C4-2B (cell line): ENCODE measurements around the gene HIPK1.

Source experiments
- H3K27ac ChIP-seq: fragments of 450-650 bp; 2 replicates; pipeline ENCODE4 v1.5.1; 2017
- ZFX ChIP-seq: fragments of 450-650 bp; IDR thresholded peaks from 2 replicates; pipeline ENCODE4 v1.6.1; 2017
- TF ChIP-seq, protein P1 (sequence below): fragments of 450-650 bp; conservative IDR thresholded peaks from 2 replicates; pipeline ENCODE4 v1.5.1; 2017; ENCODE audit warnings: mild to moderate bottlenecking

HIPK1 gene

DNA sequence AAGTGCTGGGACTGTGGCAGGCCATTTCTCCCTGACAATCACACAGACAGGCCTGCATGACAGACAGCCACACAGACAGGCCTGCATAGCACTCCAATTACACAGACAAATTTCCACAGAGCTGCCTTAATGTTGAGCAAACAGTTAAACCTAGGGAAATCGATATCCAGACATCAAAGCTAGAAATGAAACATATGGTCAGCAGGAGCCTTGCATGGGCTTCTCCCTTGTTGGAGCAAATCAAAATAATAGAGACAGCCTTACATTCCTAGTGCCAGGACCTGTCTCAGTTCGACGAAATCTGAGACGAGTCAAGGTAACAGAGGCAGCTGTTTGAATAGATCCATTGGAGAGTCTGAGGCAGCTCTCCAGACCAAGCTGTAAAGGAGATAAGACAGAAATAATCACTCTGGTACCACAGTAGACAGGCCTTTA lies 92.6 kb downstream of the HIPK1 start:
- H3K27ac ChIP-seq, result no peak overlapping the region
- no peak for TF ChIP-seq ZFX
- TF ChIP-seq, protein P1, sequence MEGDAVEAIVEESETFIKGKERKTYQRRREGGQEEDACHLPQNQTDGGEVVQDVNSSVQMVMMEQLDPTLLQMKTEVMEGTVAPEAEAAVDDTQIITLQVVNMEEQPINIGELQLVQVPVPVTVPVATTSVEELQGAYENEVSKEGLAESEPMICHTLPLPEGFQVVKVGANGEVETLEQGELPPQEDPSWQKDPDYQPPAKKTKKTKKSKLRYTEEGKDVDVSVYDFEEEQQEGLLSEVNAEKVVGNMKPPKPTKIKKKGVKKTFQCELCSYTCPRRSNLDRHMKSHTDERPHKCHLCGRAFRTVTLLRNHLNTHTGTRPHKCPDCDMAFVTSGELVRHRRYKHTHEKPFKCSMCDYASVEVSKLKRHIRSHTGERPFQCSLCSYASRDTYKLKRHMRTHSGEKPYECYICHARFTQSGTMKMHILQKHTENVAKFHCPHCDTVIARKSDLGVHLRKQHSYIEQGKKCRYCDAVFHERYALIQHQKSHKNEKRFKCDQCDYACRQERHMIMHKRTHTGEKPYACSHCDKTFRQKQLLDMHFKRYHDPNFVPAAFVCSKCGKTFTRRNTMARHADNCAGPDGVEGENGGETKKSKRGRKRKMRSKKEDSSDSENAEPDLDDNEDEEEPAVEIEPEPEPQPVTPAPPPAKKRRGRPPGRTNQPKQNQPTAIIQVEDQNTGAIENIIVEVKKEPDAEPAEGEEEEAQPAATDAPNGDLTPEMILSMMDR, result no peak

DNA sequence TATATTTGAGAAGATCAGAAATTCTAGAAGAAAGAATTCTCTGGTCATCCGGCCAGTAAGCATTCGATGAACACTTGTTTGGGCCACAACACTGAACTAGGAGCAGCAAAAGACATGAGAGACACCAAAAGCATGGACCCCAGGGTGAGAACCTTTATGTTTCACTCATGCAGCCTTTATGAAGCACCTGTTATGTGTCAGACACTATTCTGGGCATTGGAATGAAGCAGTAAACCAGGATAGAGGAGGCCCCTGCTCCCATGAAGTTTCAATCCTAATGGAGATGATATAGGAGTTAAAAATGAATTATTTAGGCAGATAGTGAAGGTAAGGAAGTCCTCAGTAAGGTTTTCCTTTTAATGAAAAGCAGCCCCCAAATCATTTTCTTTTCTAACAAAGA lies 93.8 kb downstream of the HIPK1 start:
- no peak overlapping the region for H3K27ac ChIP-seq
- TF ChIP-seq, protein P1, result no peak
- no peak for TF ChIP-seq ZFX

DNA sequence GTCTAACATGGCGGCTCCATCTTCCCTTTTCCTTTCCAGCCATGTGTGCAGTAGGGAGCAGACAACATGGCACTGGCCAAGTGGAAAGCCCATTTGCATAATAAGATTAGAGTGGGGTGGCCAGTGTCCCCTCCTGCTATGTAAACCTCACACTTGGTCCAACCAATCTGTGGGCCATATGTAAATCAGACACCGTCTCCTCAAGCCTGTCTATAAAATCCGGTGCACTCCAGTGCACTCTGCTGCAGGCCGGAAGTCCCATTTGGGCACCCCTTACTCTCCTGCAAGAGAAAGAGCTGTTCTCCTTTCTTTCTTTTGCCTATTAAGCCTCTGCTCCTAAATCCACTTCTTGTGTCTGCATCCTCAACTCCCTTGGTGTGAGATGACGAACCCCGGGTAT lies 94.3 kb downstream of the HIPK1 start:
- no peak overlapping the region for H3K27ac ChIP-seq
- TF ChIP-seq, protein P1, result no peak
- TF ChIP-seq ZFX, result no peak

DNA sequence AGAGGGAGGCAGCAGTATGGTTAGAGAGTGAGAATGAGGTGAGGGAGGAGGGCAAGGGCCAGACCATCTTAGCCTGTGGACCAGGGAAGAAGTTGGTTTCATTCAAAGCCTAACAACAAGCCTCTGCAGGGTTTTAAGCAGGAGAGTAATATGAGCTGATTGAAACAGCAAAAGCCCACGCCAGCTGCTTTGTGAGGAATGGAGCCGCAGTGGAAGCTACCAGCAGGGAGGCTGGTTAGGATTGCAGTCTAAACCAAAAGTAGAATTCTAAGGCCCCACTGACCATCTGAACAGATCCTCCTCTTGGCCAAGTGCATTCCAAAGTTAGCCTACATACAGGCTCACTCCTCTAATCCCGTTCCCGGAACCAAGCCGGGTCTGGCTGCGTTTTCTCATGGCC lies 94.9 kb downstream of the HIPK1 start:
- H3K27ac ChIP-seq, result no peak overlapping the region
- TF ChIP-seq, protein P1, result no peak

DNA sequence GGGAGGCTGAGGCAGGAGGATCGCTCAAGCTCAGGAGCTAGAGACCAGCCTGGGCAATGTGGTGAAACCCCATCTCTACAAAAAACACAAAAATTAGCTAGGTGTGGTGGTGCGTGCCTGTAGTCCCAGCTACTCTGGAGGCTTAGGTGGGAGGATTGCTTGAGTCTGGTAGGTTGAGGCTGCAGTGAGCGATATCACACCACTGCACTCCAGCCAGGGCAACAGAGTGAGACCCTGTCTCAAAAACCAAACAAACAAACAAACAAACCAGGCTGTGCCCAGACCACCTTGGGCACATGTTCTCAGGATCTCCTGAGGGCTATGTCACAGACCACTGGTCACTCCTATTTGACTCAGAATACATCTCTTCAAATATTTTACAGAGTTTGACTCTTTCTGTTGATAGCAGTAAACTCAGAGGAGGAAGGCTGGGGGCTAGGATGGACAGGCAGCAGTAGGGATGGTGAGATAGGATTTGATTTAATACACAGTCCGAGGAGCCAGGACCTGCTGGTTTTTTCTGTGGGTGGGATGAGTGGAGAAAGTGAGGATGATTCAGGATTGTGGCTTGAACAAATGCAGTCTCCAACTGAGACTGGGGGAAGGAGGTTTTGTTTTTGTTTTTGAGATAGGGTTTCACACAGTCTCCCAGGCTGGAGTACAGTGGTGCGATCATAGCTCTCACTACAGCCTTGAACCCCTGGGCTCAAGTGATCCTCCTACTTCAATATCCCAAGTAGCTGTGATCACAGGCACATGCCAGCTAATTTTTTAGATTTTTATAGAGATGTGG lies 96.7 kb downstream of the HIPK1 start:
- H3K27ac ChIP-seq, result no peak overlapping the region

DNA sequence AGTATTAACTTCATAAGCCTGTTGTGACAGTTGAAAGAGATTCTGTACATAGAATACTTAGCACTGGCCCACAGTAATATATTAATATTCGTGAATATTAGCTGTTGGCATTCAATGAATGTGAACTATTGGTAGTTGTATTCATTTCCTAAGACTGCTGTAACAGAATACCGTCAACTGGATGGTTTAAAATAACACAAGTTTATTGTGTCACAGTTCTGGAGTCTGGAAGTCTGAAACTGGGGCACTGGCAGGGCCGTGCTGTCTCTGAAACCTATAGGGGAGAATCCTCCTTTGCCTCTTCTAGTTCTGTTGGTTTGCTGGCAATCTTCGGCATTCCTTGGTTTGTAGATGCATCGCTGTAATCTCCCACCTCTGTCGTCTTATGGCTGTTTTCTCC lies 97.7 kb downstream of the HIPK1 start:
- TF ChIP-seq ZFX, result no peak
- TF ChIP-seq, protein P1, result no peak
- no peak overlapping the region for H3K27ac ChIP-seq

More for the DNA sequence above, 96.7 kb downstream of the HIPK1 start:
- TF ChIP-seq, protein P1, result no peak
- no peak for TF ChIP-seq ZFX
